HCT116 (cell line): ENCODE data around the gene TMEM125. TPM values are rescaled to one million over a fixed set of nuclear protein-coding genes. Genes with fewer than 3 reads are reported as not detected.

Source experiments
- ATAC-seq: fragments of 200-7000 bp; cut with Tn5 transposase; 2 replicates; pipeline ENCODE4 v1.9.1; 2020; ENCODE audit warnings: mild to moderate bottlenecking, moderate library complexity
- BruUV-seq: library from RNA; stranded (reverse); fragments of 400-500 nt; replicated peaks from 2 replicates; lab custom pipeline; 2021; lab: Mats Ljungman, UMichigan
- CTCF ChIA-PET: fragments of 300-600 bp; sonication (Branson Sonifier 250); formaldehyde crosslinking; loops from one replicate; lab custom pipeline; 2021; ENCODE audit warnings: antibody characterized with exemption; lab: Charles Lee
- POLR2A ChIA-PET: fragments of 300-600, 350-600 bp; sonication (Branson Sonifier 250); formaldehyde crosslinking; loops from one replicate; lab custom pipeline; 2021; ENCODE audit warnings: antibody characterized with exemption; lab: Charles Lee
- RAD21 ChIA-PET, 2 experiments: fragments of 300-600 bp; sonication (Branson Sonifier 250); formaldehyde crosslinking; loops; one replicate each; lab custom pipeline; 2023; ENCODE audit warnings: low total read pairs in 2 of 2; ENCODE audit not compliant: uncharacterized antibody in 2 of 2, unreplicated experiment in 2 of 2, low non-redundant PET in 1 of 2; lab: Charles Lee
- DNase-seq: peaks from one replicate; pipeline ENCODE4 v3.0.0-alpha.2; 2010; ENCODE audit warnings: low read depth, low spot score
- H2AFZ ChIP-seq: fragments of 200-600 bp; shearing (Covaris generic), sonication (generic); 2 replicates; pipeline ENCODE4 v1.6.1; 2017; ENCODE audit warnings: low read depth, mixed run types, mixed read lengths, antibody characterized with exemption, low read length; ENCODE audit not compliant: poor library complexity, severe bottlenecking
- H3K27ac ChIP-seq: 2 replicates; pipeline ENCODE4 v1.5.1; 2012; ENCODE audit warnings: low read depth, low read length
- H3K27me3 ChIP-seq: fragments of 200-600 bp; sonication (generic); 2 replicates; pipeline ENCODE4 v1.6.1; 2016; ENCODE audit warnings: mixed run types, low read length, mixed read lengths; ENCODE audit not compliant: insufficient read depth
- H3K36me3 ChIP-seq, 2 experiments: fragments of 200-500 bp in 1 of 2; fragments of 200-600 bp in 1 of 2; sonication (Bioruptor generic) in 1 of 2; sonication (generic) in 1 of 2; 2 replicates each; pipeline versions ENCODE4 v1.5.1 to v1.6.1; 2014 to 2016; ENCODE audit warnings: low read length in 2 of 2, inconsistent platforms in 1 of 2, mixed read lengths in 1 of 2, mixed run types in 1 of 2; ENCODE audit not compliant: insufficient read depth in 2 of 2, control insufficient read depth in 1 of 2
- H3K4me1 ChIP-seq, 2 experiments: fragments of 200-600 bp in 1 of 2; sonication (generic) in 1 of 2; 2 replicates each; pipeline versions ENCODE4 v1.5.1 to v1.6.1; 2012 to 2017; ENCODE audit warnings: low read length in 2 of 2, inconsistent platforms in 1 of 2, mild to moderate bottlenecking in 1 of 2, mixed read lengths in 1 of 2, mixed run types in 1 of 2, moderate library complexity in 1 of 2; ENCODE audit not compliant: insufficient read depth in 2 of 2, control insufficient read depth in 1 of 2
- H3K4me2 ChIP-seq: fragments of 200-600 bp; sonication (generic); 2 replicates; pipeline ENCODE4 v1.6.1; 2017; ENCODE audit warnings: mixed run types, low read length, mixed read lengths
- H3K4me3 ChIP-seq, 2 experiments: fragments of 200-600 bp in 1 of 2; sonication (generic) in 1 of 2; replicated peaks in 1 of 2; 2 replicates each; pipeline ENCODE4 v1.5.1; 2011 to 2016; ENCODE audit warnings: low read length in 2 of 2, control low read depth in 1 of 2, low read depth in 1 of 2, mild to moderate bottlenecking in 1 of 2, mixed read lengths in 1 of 2, mixed run types in 1 of 2
- H3K79me2 ChIP-seq: fragments of 200-600 bp; sonication (generic); 2 replicates; pipeline ENCODE4 v1.6.1; 2017; ENCODE audit warnings: mild to moderate bottlenecking, mixed run types, low read length, moderate library complexity, mixed read lengths; ENCODE audit not compliant: insufficient read depth
- H3K9ac ChIP-seq: fragments of 200-600 bp; sonication (generic); 2 replicates; pipeline ENCODE4 v1.6.1; 2016; ENCODE audit warnings: low read length, mixed read lengths
- H3K9me2 ChIP-seq: fragments of 200-600 bp; sonication (generic), shearing (Covaris generic); 2 replicates; pipeline ENCODE4 v1.6.1; 2017; ENCODE audit warnings: mixed run types, mild to moderate bottlenecking, moderate library complexity; ENCODE audit not compliant: insufficient read depth
- H3K9me3 ChIP-seq, 2 experiments: fragments of 200-500 bp in 1 of 2; fragments of 200-600 bp in 1 of 2; sonication (Bioruptor generic) in 1 of 2; sonication (generic) in 1 of 2; 2 replicates each; pipeline ENCODE4 v1.6.1; 2014 to 2017; ENCODE audit warnings: low read length in 2 of 2, mixed read lengths in 2 of 2, inconsistent platforms in 1 of 2, low read depth in 1 of 2, mild to moderate bottlenecking in 1 of 2, mixed run types in 1 of 2, moderate library complexity in 1 of 2; ENCODE audit not compliant: control insufficient read depth in 1 of 2, insufficient read depth in 1 of 2
- H4K20me1 ChIP-seq: fragments of 200-600 bp; sonication (generic), shearing (Covaris generic); 2 replicates; pipeline ENCODE4 v1.6.1; 2017; ENCODE audit warnings: mixed run types, mild to moderate bottlenecking, moderate library complexity; ENCODE audit not compliant: insufficient read depth
- ELF1 ChIP-seq: IDR thresholded peaks from 2 replicates; pipeline ENCODE4 v1.6.1; 2012; ENCODE audit warnings: low read depth, borderline replicate concordance
- EZH2phosphoT487 ChIP-seq: fragments of 200-600 bp; IDR thresholded peaks from 2 replicates; pipeline ENCODE4 v1.6.1; 2018; ENCODE audit warnings: antibody characterized with exemption, borderline replicate concordance
- RAD21 ChIP-seq: IDR thresholded peaks from 2 replicates; pipeline ENCODE4 v1.6.1; 2012; ENCODE audit warnings: low read depth, mild to moderate bottlenecking
- SP1 ChIP-seq: IDR thresholded peaks from 2 replicates; pipeline ENCODE4 v1.6.1; 2012; ENCODE audit warnings: low read depth
- YY1 ChIP-seq: IDR thresholded peaks from 2 replicates; pipeline ENCODE4 v1.6.1; 2011; ENCODE audit warnings: low read length, low read depth, moderate library complexity, mild to moderate bottlenecking; ENCODE audit not compliant: insufficient replicate concordance; ENCODE audit errors: extremely low read depth
- intact Hi-C: fragments of 100-400 bp; cut with micrococcal nuclease; formaldehyde crosslinking; loops from 2 replicates; pipeline ENCODE4 v1.10.0; 2022
- total RNA-seq: library from RNA; stranded (reverse); gene quantifications from one replicate; pipeline ENCODE4 v1.2.1, GENCODE V29; 2021; ENCODE audit not compliant: unreplicated experiment
- TF ChIP-seq, protein P1 (sequence below), 3 experiments: fragments of 200-600 bp in 1 of 3; sonication (generic) in 1 of 3; IDR thresholded peaks in 2 of 3; conservative IDR thresholded peaks in 1 of 3; 2 replicates each; pipeline ENCODE4 v1.5.1; 2012 to 2017; ENCODE audit warnings: low read depth in 2 of 3, low read length in 2 of 3, antibody characterized with exemption in 1 of 3, borderline replicate concordance in 1 of 3, control low read depth in 1 of 3, mild to moderate bottlenecking in 1 of 3, mixed read lengths in 1 of 3, mixed run types in 1 of 3, moderate library complexity in 1 of 3; ENCODE audit not compliant: insufficient read depth in 1 of 3
- TF ChIP-seq, protein P2 (sequence below): IDR thresholded peaks from 2 replicates; pipeline ENCODE4 v1.6.1; 2011; ENCODE audit warnings: mild to moderate bottlenecking, low read length, moderate library complexity; ENCODE audit not compliant: insufficient replicate concordance; ENCODE audit errors: extremely low read depth
- TF ChIP-seq, protein P3 (sequence below): IDR thresholded peaks from 2 replicates; pipeline ENCODE4 v1.6.1; 2012

Gene TMEM125
- total RNA-seq, 1 experiment from 2014 or later = 13.9 TPM

DNA sequence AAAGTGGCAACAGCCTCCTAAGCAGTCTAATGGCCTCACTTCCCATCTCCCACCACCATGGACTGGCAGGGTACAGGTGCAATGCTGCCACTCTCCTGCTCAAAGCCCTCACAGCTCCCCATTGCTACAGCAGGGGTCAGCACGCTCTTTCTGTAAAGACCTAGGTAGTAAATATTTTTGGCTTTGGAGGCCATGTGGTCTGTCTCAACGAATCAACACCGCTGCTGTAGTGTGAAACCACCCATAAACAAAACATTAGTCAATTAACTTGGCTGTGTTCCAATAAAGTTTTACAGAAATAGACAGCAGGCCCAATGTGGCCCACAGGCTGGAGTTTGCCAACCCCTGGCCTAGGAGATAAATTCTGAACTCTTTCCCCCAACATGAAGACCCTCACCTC, 44.6 kb upstream of the TMEM125 start:
- CTCF ChIA-PET = interaction anchor here (3.6 kb wide), 1 partner anchor 190 kb away, joined by 51 read pairs; no protein-coding TSS in a partner anchor
- no peak for TF ChIP-seq EZH2phosphoT487
- no peak for TF ChIP-seq ELF1
- TF ChIP-seq, protein P1, sequence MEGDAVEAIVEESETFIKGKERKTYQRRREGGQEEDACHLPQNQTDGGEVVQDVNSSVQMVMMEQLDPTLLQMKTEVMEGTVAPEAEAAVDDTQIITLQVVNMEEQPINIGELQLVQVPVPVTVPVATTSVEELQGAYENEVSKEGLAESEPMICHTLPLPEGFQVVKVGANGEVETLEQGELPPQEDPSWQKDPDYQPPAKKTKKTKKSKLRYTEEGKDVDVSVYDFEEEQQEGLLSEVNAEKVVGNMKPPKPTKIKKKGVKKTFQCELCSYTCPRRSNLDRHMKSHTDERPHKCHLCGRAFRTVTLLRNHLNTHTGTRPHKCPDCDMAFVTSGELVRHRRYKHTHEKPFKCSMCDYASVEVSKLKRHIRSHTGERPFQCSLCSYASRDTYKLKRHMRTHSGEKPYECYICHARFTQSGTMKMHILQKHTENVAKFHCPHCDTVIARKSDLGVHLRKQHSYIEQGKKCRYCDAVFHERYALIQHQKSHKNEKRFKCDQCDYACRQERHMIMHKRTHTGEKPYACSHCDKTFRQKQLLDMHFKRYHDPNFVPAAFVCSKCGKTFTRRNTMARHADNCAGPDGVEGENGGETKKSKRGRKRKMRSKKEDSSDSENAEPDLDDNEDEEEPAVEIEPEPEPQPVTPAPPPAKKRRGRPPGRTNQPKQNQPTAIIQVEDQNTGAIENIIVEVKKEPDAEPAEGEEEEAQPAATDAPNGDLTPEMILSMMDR (IDR thresholded peaks at IDR 0.05 in 2 of 3, conservative IDR thresholded peaks at IDR 0.05 in 1 of 3; ENCODE audit: borderline replicate concordance in 1 of 3, insufficient read depth in 1 of 3, low read depth in 2 of 3, low read length in 2 of 3) = 0 out of 6 replicates have a peak, but pooled peaks of 1 of the 3 experiments have one; percentile 9
- TF ChIP-seq, protein P2, sequence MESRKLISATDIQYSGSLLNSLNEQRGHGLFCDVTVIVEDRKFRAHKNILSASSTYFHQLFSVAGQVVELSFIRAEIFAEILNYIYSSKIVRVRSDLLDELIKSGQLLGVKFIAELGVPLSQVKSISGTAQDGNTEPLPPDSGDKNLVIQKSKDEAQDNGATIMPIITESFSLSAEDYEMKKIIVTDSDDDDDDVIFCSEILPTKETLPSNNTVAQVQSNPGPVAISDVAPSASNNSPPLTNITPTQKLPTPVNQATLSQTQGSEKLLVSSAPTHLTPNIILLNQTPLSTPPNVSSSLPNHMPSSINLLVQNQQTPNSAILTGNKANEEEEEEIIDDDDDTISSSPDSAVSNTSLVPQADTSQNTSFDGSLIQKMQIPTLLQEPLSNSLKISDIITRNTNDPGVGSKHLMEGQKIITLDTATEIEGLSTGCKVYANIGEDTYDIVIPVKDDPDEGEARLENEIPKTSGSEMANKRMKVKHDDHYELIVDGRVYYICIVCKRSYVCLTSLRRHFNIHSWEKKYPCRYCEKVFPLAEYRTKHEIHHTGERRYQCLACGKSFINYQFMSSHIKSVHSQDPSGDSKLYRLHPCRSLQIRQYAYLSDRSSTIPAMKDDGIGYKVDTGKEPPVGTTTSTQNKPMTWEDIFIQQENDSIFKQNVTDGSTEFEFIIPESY = no peak
- TF ChIP-seq, protein P3, sequence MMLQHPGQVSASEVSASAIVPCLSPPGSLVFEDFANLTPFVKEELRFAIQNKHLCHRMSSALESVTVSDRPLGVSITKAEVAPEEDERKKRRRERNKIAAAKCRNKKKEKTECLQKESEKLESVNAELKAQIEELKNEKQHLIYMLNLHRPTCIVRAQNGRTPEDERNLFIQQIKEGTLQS = no peak
- TF ChIP-seq RAD21 = peak; percentile 27
- TF ChIP-seq SP1 = no peak
- TF ChIP-seq YY1 = no peak
- no peak for DNase-seq
- RAD21 ChIA-PET = no interaction called here
- POLR2A ChIA-PET = no interaction called here
- ATAC-seq = peak; percentile 61
- no TSS peak for BruUV-seq
- H3K4me2 ChIP-seq = no peak overlapping the region
- H3K36me3 ChIP-seq = no peaks in the 10 kb centered on the region
- H3K27ac ChIP-seq = no peak overlapping the region
- no peaks in the 10 kb centered on the region for H3K79me2 ChIP-seq
- peaks cover 0 to 15% of the 10 kb centered on the region in 2 experiments; a peak in 2 of 4 replicates for H3K4me1 ChIP-seq
- H3K4me3 ChIP-seq = no peak overlapping the region
- intact Hi-C loops = loop anchor here (10.0 kb wide), 2 partner anchors 300 to 810 kb away; partner anchors contain the start of gene SLC6A9
- no peaks in the 10 kb centered on the region for H4K20me1 ChIP-seq
- H3K9ac ChIP-seq = no peak overlapping the region
- H3K9me3 ChIP-seq = no peaks in the 10 kb centered on the region
- no peaks in the 10 kb centered on the region for H3K27me3 ChIP-seq
- H2AFZ ChIP-seq = no peak overlapping the region
- H3K9me2 ChIP-seq = no peaks in the 10 kb centered on the region
